ENCODE measurements around the gene TSPAN9.
A peak's percentile ranks its signal among the peaks of the same experiment; 100 is the strongest.

Gene TSPAN9

GRCh38 chr12:3229577-3229976 is 152.4 kb downstream of the TSPAN9 start:
- TF ChIP-seq CTCF (IDR thresholded peaks at IDR 0.05; ENCODE audit: low read depth, low read length) (no peak), POLR2A (IDR thresholded peaks at IDR 0.05; ENCODE audit: extremely low read depth, insufficient read length) (no peak), MAX (IDR thresholded peaks at IDR 0.05; ENCODE audit: low read depth, low read length) (no peak), MYC (IDR thresholded peaks at IDR 0.05; ENCODE audit: low read depth, low read length) (no peak)
- no peak overlapping the region for H3K4me3 ChIP-seq (ENCODE audit: low read depth, low read length)
- no peak for DNase-seq (ENCODE audit: low read depth)

- H3K4me3 ChIP-seq (ENCODE audit: low read depth, low read length): no peak overlapping the region
- no peak for DNase-seq (ENCODE audit: low read depth)
- TF ChIP-seq POLR2A (IDR thresholded peaks at IDR 0.05; ENCODE audit: extremely low read depth, insufficient read length) (no peak), CTCF (IDR thresholded peaks at IDR 0.05; ENCODE audit: low read depth, low read length) (no peak)
These were observed 153.7 kb downstream of the TSPAN9 start for GRCh38 chr12:3230758-3231375.

GRCh38 chr12:3231399-3231876 is 154.3 kb downstream of the TSPAN9 start:
- DNase-seq (ENCODE audit: low read depth): no peak
- TF ChIP-seq CTCF (IDR thresholded peaks at IDR 0.05; ENCODE audit: low read depth, low read length) (no peak), MYC (IDR thresholded peaks at IDR 0.05; ENCODE audit: low read depth, low read length) (no peak)
- H3K4me3 ChIP-seq (ENCODE audit: low read depth, low read length): no peak overlapping the region

- no peak overlapping the region for H3K4me3 ChIP-seq (ENCODE audit: low read depth, low read length)
- no peak for TF ChIP-seq MYC (IDR thresholded peaks at IDR 0.05; ENCODE audit: low read depth, low read length)
- TF ChIP-seq POLR2A (IDR thresholded peaks at IDR 0.05; ENCODE audit: extremely low read depth, insufficient read length): no peak
- no peak for DNase-seq (ENCODE audit: low read depth)
These were observed 156.6 kb downstream of the TSPAN9 start for GRCh38 chr12:3233797-3234196.

- TF ChIP-seq POLR2A (IDR thresholded peaks at IDR 0.05; ENCODE audit: extremely low read depth, insufficient read length): no peak
- TF ChIP-seq MAX (IDR thresholded peaks at IDR 0.05; ENCODE audit: low read depth, low read length): no peak
- TF ChIP-seq CTCF (IDR thresholded peaks at IDR 0.05; ENCODE audit: low read depth, low read length): no peak
- TF ChIP-seq MYC (IDR thresholded peaks at IDR 0.05; ENCODE audit: low read depth, low read length): no peak
- DNase-seq (ENCODE audit: low read depth): peak; percentile 62
- H3K4me3 ChIP-seq (ENCODE audit: low read depth, low read length): no peak overlapping the region
These were observed 159.4 kb downstream of the TSPAN9 start for GRCh38 chr12:3236345-3237187.

GRCh38 chr12:3238196-3238595 is 161.0 kb downstream of the TSPAN9 start:
- no peak overlapping the region for H3K4me3 ChIP-seq (ENCODE audit: low read depth, low read length)
- DNase-seq (ENCODE audit: low read depth): no peak
- no peak for TF ChIP-seq POLR2A (IDR thresholded peaks at IDR 0.05; ENCODE audit: extremely low read depth, insufficient read length)
- TF ChIP-seq MAX (IDR thresholded peaks at IDR 0.05; ENCODE audit: low read depth, low read length): no peak
- no peak for TF ChIP-seq MYC (IDR thresholded peaks at IDR 0.05; ENCODE audit: low read depth, low read length)
- TF ChIP-seq CTCF (IDR thresholded peaks at IDR 0.05; ENCODE audit: low read depth, low read length): no peak

Data from NB4 (cell line).